HFFc6 (cell line): ENCODE results near the gene RTN4. TPM values are rescaled to one million over a fixed set of nuclear protein-coding genes. Genes with fewer than 3 reads are reported as not detected.
A peak's percentile ranks its signal among the peaks of the same experiment; 100 is the strongest.

Experiments
- DNase-seq: peaks from one replicate; pipeline ENCODE4 v3.0.0-alpha.2; 2018
- H3K27ac Mint-ChIP-seq: 2 replicates; pipeline ENCODE4 v1.8.0; 2020; ENCODE audit warnings: mild to moderate bottlenecking, mixed read lengths
- H3K27me3 Mint-ChIP-seq: 2 replicates; pipeline ENCODE4 v1.8.0; 2021; ENCODE audit warnings: mild to moderate bottlenecking, moderate library complexity, mixed read lengths; ENCODE audit not compliant: insufficient read depth
- H3K36me3 Mint-ChIP-seq: 2 replicates; pipeline ENCODE4 v1.8.0; 2021; ENCODE audit warnings: low read depth, mixed read lengths
- H3K4me1 Mint-ChIP-seq: 2 replicates; pipeline ENCODE4 v1.8.0; 2020; ENCODE audit warnings: low read depth, mixed read lengths
- H3K4me3 Mint-ChIP-seq: 2 replicates; pipeline ENCODE4 v1.8.0; 2020; ENCODE audit warnings: mild to moderate bottlenecking, moderate library complexity, mixed read lengths
- H3K9me3 Mint-ChIP-seq: 2 replicates; pipeline ENCODE4 v1.8.0; 2020; ENCODE audit warnings: mild to moderate bottlenecking, mixed read lengths
- CTCF ChIP-seq: fragments of 200-600 bp; sonication (generic); IDR thresholded peaks from 2 replicates; pipeline ENCODE4 v1.5.0; 2021; ENCODE audit warnings: antibody characterized with exemption, mild to moderate bottlenecking
- total RNA-seq, 6 experiments: library from RNA; stranded (reverse); fragmentation: NEBNext Ultra II Directional; extraction: Animal tissue kit (Norgen Biotek cat#: 25700); gene quantifications; 2 replicates in 1 of 6; 3 replicates in 5 of 6; pipeline ENCODE4 v1.2.3, GENCODE V29; 2021

RTN4 gene
- total RNA-seq, 6 experiments from 2014 or later: 820 to 1,001 (median 831) TPM

- Mint-ChIP-seq H3K27ac (peak overlapping the region; percentile 77), H3K27me3 (no peaks in the 10 kb centered on the region; the same call in 1 of the 2 replicates), H3K9me3 (no peaks in the 10 kb centered on the region), H3K36me3 (peaks cover 8% of the 10 kb centered on the region; the same call in 1 of the 2 replicates), H3K4me1 (peaks cover 96% of the 10 kb centered on the region), H3K4me3 (peak overlapping the region; percentile 85)
- DNase-seq: no peak
- no peak for TF ChIP-seq CTCF
Observed at GRCh38 chr2:55011831-55012671, 38.2 kb downstream of the RTN4 start.

- no peaks in the 10 kb centered on the region for H3K9me3 Mint-ChIP-seq
- TF ChIP-seq CTCF: no peak
- peak; percentile 32 for DNase-seq
- H3K4me1 Mint-ChIP-seq: peaks cover 100% of the 10 kb centered on the region
- no peaks in the 10 kb centered on the region; the same call in 1 of the 2 replicates for H3K27me3 Mint-ChIP-seq
- H3K36me3 Mint-ChIP-seq: peaks cover 8% of the 10 kb centered on the region; the same call in 1 of the 2 replicates
- peak overlapping the region; percentile 85 for H3K4me3 Mint-ChIP-seq
- peak overlapping the region; percentile 77 for H3K27ac Mint-ChIP-seq
Observed at GRCh38 chr2:55010915-55011314, 39.3 kb downstream of the RTN4 start.

GRCh38 chr2:55010149-55010591 lies 40.1 kb downstream of the RTN4 start:
- H3K4me3 Mint-ChIP-seq: peak overlapping the region; percentile 85
- peaks cover 10% of the 10 kb centered on the region; the same call in 1 of the 2 replicates for H3K36me3 Mint-ChIP-seq
- H3K27ac Mint-ChIP-seq: peak overlapping the region; percentile 77
- no peaks in the 10 kb centered on the region for H3K9me3 Mint-ChIP-seq
- H3K27me3 Mint-ChIP-seq: no peaks in the 10 kb centered on the region; the same call in 1 of the 2 replicates
- no peak for TF ChIP-seq CTCF
- DNase-seq: peak; percentile 40
- peaks cover 100% of the 10 kb centered on the region for H3K4me1 Mint-ChIP-seq

- H3K4me3 Mint-ChIP-seq: peak overlapping the region; percentile 85
- H3K36me3 Mint-ChIP-seq: peaks cover 13% of the 10 kb centered on the region; the same call in 1 of the 2 replicates
- peaks cover 100% of the 10 kb centered on the region for H3K4me1 Mint-ChIP-seq
- no peak for DNase-seq
- H3K27ac Mint-ChIP-seq: peak overlapping the region; percentile 77
- TF ChIP-seq CTCF: no peak
- no peaks in the 10 kb centered on the region for H3K9me3 Mint-ChIP-seq
- H3K27me3 Mint-ChIP-seq: no peaks in the 10 kb centered on the region; the same call in 1 of the 2 replicates
Observed at GRCh38 chr2:55009277-55010060, 40.8 kb downstream of the RTN4 start.

- Mint-ChIP-seq H3K27me3 (no peaks in the 10 kb centered on the region; the same call in 1 of the 2 replicates), H3K27ac (peak overlapping the region; percentile 57), H3K4me3 (peak overlapping the region; percentile 68; the same call in 1 of the 2 replicates), H3K9me3 (no peaks in the 10 kb centered on the region), H3K4me1 (peaks cover 100% of the 10 kb centered on the region), H3K36me3 (peaks cover 17% of the 10 kb centered on the region)
- DNase-seq: no peak
- no peak for TF ChIP-seq CTCF
Observed at GRCh38 chr2:55006306-55006705, 43.9 kb downstream of the RTN4 start.
